Endodermal cell (in vitro differentiated cells): ENCODE results near the gene ADORA2A. TPM values are rescaled to one million over a fixed set of nuclear protein-coding genes. Genes with fewer than 3 reads are reported as not detected.

ENCODE experiments used
- DNase-seq: peaks from one replicate; pipeline ENCODE4 v3.0.0-alpha.2; 2017
- H3K27ac ChIP-seq: 2 replicates; pipeline ENCODE4 v1.5.1; 2013; ENCODE audit warnings: mild to moderate bottlenecking, low read depth, low read length, moderate library complexity
- H3K27me3 ChIP-seq: 2 replicates; pipeline ENCODE4 v1.6.1; 2013; ENCODE audit warnings: mild to moderate bottlenecking, low read length, moderate library complexity; ENCODE audit not compliant: insufficient read depth, control insufficient read depth, poor library complexity, severe bottlenecking
- H3K36me3 ChIP-seq: 2 replicates; pipeline ENCODE4 v1.7.0; 2013; ENCODE audit warnings: mild to moderate bottlenecking, low read length, moderate library complexity; ENCODE audit not compliant: control insufficient read depth, insufficient read depth
- H3K4me1 ChIP-seq: one replicate; pipeline ENCODE4 v1.7.0; 2013; ENCODE audit warnings: low read length; ENCODE audit not compliant: control insufficient read depth, insufficient read depth
- H3K4me3 ChIP-seq: 2 replicates; pipeline ENCODE4 v1.5.1; 2013; ENCODE audit warnings: mild to moderate bottlenecking, low read length, moderate library complexity
- H3K9ac ChIP-seq: 2 replicates; pipeline ENCODE4 v1.6.1; 2013; ENCODE audit warnings: mild to moderate bottlenecking, low read length, moderate library complexity; ENCODE audit not compliant: poor library complexity, severe bottlenecking; ENCODE audit errors: extremely low read depth
- H3K9me3 ChIP-seq: 2 replicates; pipeline ENCODE4 v1.6.1; 2013; ENCODE audit warnings: mild to moderate bottlenecking, low read length, moderate library complexity; ENCODE audit not compliant: control insufficient read depth
- H3K27ac Mint-ChIP-seq: 2 replicates; pipeline ENCODE4 v1.8.0; 2020; ENCODE audit warnings: mixed read lengths
- H3K27me3 Mint-ChIP-seq: 2 replicates; pipeline ENCODE4 v1.8.0; 2021; ENCODE audit warnings: mild to moderate bottlenecking, mixed read lengths; ENCODE audit not compliant: insufficient read depth
- H3K36me3 Mint-ChIP-seq: 2 replicates; pipeline ENCODE4 v1.8.0; 2020; ENCODE audit warnings: low read depth, mixed read lengths
- H3K4me1 Mint-ChIP-seq: 2 replicates; pipeline ENCODE4 v1.8.0; 2020; ENCODE audit warnings: mixed read lengths
- H3K4me3 Mint-ChIP-seq: 2 replicates; pipeline ENCODE4 v1.8.0; 2020; ENCODE audit warnings: mild to moderate bottlenecking, moderate library complexity, mixed read lengths
- H3K9me3 Mint-ChIP-seq: 2 replicates; pipeline ENCODE4 v1.8.0; 2020; ENCODE audit warnings: mild to moderate bottlenecking, mixed read lengths
- CTCF ChIP-seq: fragments of 200-600 bp; sonication (generic); conservative IDR thresholded peaks from 2 replicates; pipeline ENCODE4 v1.5.0; 2021; ENCODE audit warnings: antibody characterized with exemption, mild to moderate bottlenecking
- WGBS, 2 experiments: methylation state at CpG; one replicate each; pipeline versions ENCODE4 v1.1.5 to v1.1.7; 2013; ENCODE audit warnings: missing lambda C conversion rate in 2 of 2, mixed read lengths in 1 of 2; ENCODE audit not compliant: insufficient coverage in 1 of 2, insufficient read length in 1 of 2; 5-methylcytosine and 5-hydroxymethylcytosine counted together
- total RNA-seq, 2 donors: library from RNA; stranded (reverse); fragmentation: NEBNext Ultra II Directional in 1 of 2; extraction: Animal tissue kit (Norgen Biotek cat#: 25700) in 1 of 2; gene quantifications; 2 replicates in 1 of 2; 3 replicates in 1 of 2; pipeline ENCODE4 v1.2.1, GENCODE V29; 2021

The ADORA2A gene
- total RNA-seq, 2 donors from 2014 or later = 4.1 to 4.7 TPM

GRCh38 chr22:24440270-24440717, 12.9 kb downstream of the ADORA2A start:
- Mint-ChIP-seq H3K27ac (no peak overlapping the region), H3K36me3 (no peaks in the 10 kb centered on the region), H3K27me3 (no peaks in the 10 kb centered on the region), H3K9me3 (no peaks in the 10 kb centered on the region), H3K4me3 (no peak overlapping the region), H3K4me1 (peaks cover 6% of the 10 kb centered on the region)
- no peak overlapping the region for H3K27ac ChIP-seq
- TF ChIP-seq CTCF = no peak
- peaks cover 5% of the 10 kb centered on the region for H3K4me1 ChIP-seq
- H3K9me3 ChIP-seq = no peaks in the 10 kb centered on the region
- H3K4me3 ChIP-seq = no peak overlapping the region
- no peak for DNase-seq
- H3K27me3 ChIP-seq = no peaks in the 10 kb centered on the region
- H3K9ac ChIP-seq = no peak overlapping the region
- no peaks in the 10 kb centered on the region for H3K36me3 ChIP-seq
- WGBS, 2 experiments = 93 to 94% methylated on average over 8 to 10 of the region's 10 CpGs

- Histone ChIP-seq H3K4me3 (no peak overlapping the region), H3K9ac (no peak overlapping the region), H3K27ac (no peak overlapping the region), H3K9me3 (no peaks in the 10 kb centered on the region), H3K4me1 (peaks cover 9% of the 10 kb centered on the region), H3K27me3 (no peaks in the 10 kb centered on the region), H3K36me3 (no peaks in the 10 kb centered on the region)
- no peak overlapping the region for H3K4me3 Mint-ChIP-seq
- no peaks in the 10 kb centered on the region for H3K9me3 Mint-ChIP-seq
- H3K27ac Mint-ChIP-seq = no peak overlapping the region
- peak; percentile 43 for DNase-seq
- no peaks in the 10 kb centered on the region for H3K27me3 Mint-ChIP-seq
- H3K36me3 Mint-ChIP-seq = no peaks in the 10 kb centered on the region
- peaks cover 12% of the 10 kb centered on the region for H3K4me1 Mint-ChIP-seq
- WGBS, 2 experiments = 95 to 99% methylated on average over 16 to 30 of the region's 30 CpGs
- TF ChIP-seq CTCF = no peak
Measured at GRCh38 chr22:24440718-24441405, 13.5 kb downstream of the ADORA2A start.

DNA sequence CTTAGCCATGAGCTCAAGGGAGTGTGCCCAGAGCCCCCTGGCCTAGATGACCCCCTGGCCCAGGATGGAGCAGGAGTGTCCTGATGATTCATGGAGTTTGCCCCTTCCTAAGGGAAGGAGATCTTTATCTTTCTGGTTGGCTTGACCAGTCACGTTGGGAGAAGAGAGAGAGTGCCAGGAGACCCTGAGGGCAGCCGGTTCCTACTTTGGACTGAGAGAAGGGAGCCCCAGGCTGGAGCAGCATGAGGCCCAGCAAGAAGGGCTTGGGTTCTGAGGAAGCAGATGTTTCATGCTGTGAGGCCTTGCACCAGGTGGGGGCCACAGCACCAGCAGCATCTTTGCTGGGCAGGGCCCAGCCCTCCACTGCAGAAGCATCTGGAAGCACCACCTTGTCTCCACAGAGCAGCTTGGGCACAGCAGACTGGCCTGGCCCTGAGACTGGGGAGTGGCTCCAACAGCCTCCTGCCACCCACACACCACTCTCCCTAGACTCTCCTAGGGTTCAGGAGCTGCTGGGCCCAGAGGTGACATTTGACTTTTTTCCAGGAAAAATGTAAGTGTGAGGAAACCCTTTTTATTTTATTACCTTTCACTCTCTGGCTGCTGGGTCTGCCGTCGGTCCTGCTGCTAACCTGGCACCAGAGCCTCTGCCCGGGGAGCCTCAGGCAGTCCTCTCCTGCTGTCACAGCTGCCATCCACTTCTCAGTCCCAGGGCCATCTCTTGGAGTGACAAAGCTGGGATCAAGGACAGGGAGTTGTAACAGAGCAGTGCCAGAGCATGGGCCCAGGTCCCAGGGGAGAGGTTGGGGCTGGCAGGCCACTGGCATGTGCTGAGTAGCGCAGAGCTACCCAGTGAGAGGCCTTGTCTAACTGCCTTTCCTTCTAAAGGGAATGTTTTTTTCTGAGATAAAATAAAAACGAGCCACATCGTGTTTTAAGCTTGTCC, 14.3 kb downstream of the ADORA2A start:
- Mint-ChIP-seq H3K27ac (no peak overlapping the region), H3K9me3 (no peaks in the 10 kb centered on the region), H3K4me1 (peaks cover 17% of the 10 kb centered on the region), H3K4me3 (no peak overlapping the region), H3K27me3 (no peaks in the 10 kb centered on the region), H3K36me3 (no peaks in the 10 kb centered on the region)
- Histone ChIP-seq H3K27ac (no peak overlapping the region), H3K9ac (no peak overlapping the region), H3K36me3 (no peaks in the 10 kb centered on the region), H3K4me3 (no peak overlapping the region), H3K9me3 (no peaks in the 10 kb centered on the region), H3K27me3 (no peaks in the 10 kb centered on the region), H3K4me1 (peaks cover 15% of the 10 kb centered on the region)
- DNase-seq = peak; percentile 39
- TF ChIP-seq CTCF = no peak
- WGBS, 2 experiments = 96% methylated on average over 4 to 8 of the region's 8 CpGs
